ENCODE measurements around the gene CD300C. TPM values are rescaled to one million over a fixed set of nuclear protein-coding genes. Genes with fewer than 3 reads are reported as not detected.
"Not testable (repeated sequence)": the region's sequence is repeated elsewhere in the genome, so short reads cannot be mapped to it uniquely, and the experiment has no call there.

The CD300C gene
- polyA plus RNA-seq, 1 experiment, result 0.05 TPM

- POLR2A ChIA-PET, result no interaction called here
- DNase-seq (ENCODE audit: low read depth), result no peak
- Histone ChIP-seq H3K27me3 (ENCODE audit: control insufficient read depth, insufficient read depth, low read length) (no peaks in the 10 kb centered on the region), H3K4me3 (ENCODE audit: low read depth, low read length) (no peak overlapping the region), H3K36me3 (ENCODE audit: control insufficient read depth, insufficient read depth, low read length) (no peaks in the 10 kb centered on the region)
- TF ChIP-seq, protein P1, sequence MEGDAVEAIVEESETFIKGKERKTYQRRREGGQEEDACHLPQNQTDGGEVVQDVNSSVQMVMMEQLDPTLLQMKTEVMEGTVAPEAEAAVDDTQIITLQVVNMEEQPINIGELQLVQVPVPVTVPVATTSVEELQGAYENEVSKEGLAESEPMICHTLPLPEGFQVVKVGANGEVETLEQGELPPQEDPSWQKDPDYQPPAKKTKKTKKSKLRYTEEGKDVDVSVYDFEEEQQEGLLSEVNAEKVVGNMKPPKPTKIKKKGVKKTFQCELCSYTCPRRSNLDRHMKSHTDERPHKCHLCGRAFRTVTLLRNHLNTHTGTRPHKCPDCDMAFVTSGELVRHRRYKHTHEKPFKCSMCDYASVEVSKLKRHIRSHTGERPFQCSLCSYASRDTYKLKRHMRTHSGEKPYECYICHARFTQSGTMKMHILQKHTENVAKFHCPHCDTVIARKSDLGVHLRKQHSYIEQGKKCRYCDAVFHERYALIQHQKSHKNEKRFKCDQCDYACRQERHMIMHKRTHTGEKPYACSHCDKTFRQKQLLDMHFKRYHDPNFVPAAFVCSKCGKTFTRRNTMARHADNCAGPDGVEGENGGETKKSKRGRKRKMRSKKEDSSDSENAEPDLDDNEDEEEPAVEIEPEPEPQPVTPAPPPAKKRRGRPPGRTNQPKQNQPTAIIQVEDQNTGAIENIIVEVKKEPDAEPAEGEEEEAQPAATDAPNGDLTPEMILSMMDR (IDR thresholded peaks at IDR 0.05; ENCODE audit: insufficient read depth, low read depth, low read length), result no peak
- CTCF ChIA-PET, result no interaction called here
Observed at GRCh38 chr17:74584292-74585060, 38.6 kb upstream of the CD300C start.

DNA sequence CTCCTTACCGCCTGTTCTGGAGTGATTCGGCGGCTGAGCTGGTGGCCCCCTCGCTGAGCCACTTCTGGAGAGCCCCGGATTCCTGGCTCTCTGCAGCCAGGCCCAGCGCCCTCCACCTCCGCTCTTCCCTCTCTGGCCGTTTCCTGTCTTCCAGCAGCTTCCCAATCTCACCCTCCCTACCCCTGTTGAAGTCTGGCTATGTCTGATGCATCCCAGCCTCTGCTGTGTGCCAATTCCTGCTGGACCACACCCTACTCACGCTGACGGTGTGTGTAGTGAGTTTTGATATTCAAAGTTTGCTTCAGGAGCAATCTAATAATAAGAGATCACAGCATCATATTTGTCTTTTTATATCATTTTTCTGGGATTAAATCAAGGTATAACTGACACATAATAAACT lies 36.7 kb upstream of the CD300C start:
- no peak for DNase-seq (ENCODE audit: low read depth)
- H3K27me3 ChIP-seq (ENCODE audit: control insufficient read depth, insufficient read depth, low read length), result no peaks in the 10 kb centered on the region
- ChIA-PET POLR2A (no interaction called here), CTCF (no interaction called here)
- TF ChIP-seq, protein P1 (IDR thresholded peaks at IDR 0.05; ENCODE audit: insufficient read depth, low read depth, low read length), result no peak
- H3K36me3 ChIP-seq (ENCODE audit: control insufficient read depth, insufficient read depth, low read length), result no peaks in the 10 kb centered on the region
- H3K4me3 ChIP-seq (ENCODE audit: low read depth, low read length), result no peak overlapping the region

DNA sequence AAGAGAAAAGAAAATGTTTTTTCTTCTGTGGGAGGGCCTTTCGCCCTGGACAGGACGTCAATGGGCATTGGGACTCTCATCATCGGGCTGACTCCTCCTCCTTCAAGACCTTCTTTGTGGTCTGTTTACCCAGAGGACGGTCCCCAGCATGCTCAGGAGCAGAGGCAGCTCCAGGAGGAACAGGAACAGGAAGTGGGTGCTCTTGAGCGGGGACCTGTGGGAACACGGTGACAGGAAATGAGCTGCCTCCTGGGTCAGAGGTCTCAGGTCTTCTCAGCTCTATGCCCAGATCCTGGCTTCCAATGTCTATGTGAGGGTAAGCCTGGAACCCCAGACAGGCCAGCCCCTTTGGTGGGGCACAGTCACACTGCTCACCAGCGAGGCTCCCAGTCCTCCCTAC lies 34.0 kb upstream of the CD300C start:
- TF ChIP-seq, protein P1 (IDR thresholded peaks at IDR 0.05; ENCODE audit: insufficient read depth, low read depth, low read length), result no peak
- no peak overlapping the region for H3K4me3 ChIP-seq (ENCODE audit: low read depth, low read length)
- DNase-seq (ENCODE audit: low read depth), result no peak
- no peaks in the 10 kb centered on the region for H3K36me3 ChIP-seq (ENCODE audit: control insufficient read depth, insufficient read depth, low read length)
- CTCF ChIA-PET, result no interaction called here
- POLR2A ChIA-PET, result no interaction called here
- H3K27me3 ChIP-seq (ENCODE audit: control insufficient read depth, insufficient read depth, low read length), result no peaks in the 10 kb centered on the region

- no peaks in the 10 kb centered on the region for H3K27me3 ChIP-seq (ENCODE audit: control insufficient read depth, insufficient read depth, low read length)
- ChIA-PET POLR2A (no interaction called here), CTCF (no interaction called here)
- TF ChIP-seq, protein P1 (IDR thresholded peaks at IDR 0.05; ENCODE audit: insufficient read depth, low read depth, low read length), result no peak
- no peak for DNase-seq (ENCODE audit: low read depth)
- H3K4me3 ChIP-seq (ENCODE audit: low read depth, low read length), result no peak overlapping the region
- H3K36me3 ChIP-seq (ENCODE audit: control insufficient read depth, insufficient read depth, low read length), result no peaks in the 10 kb centered on the region
Observed at GRCh38 chr17:74578979-74579378, 33.1 kb upstream of the CD300C start.

GRCh38 chr17:74574489-74575142 lies 28.7 kb upstream of the CD300C start:
- H3K27me3 ChIP-seq (ENCODE audit: control insufficient read depth, insufficient read depth, low read length), result no peaks in the 10 kb centered on the region

GRCh38 chr17:74573635-74574034 lies 27.7 kb upstream of the CD300C start:
- H3K4me3 ChIP-seq (ENCODE audit: low read depth, low read length); POLR2A ChIA-PET; H3K36me3 ChIP-seq (ENCODE audit: control insufficient read depth, insufficient read depth, low read length); H3K27me3 ChIP-seq (ENCODE audit: control insufficient read depth, insufficient read depth, low read length); DNase-seq (ENCODE audit: low read depth): not testable (repeated sequence)
- CTCF ChIA-PET, result interaction anchor here (0.6 kb wide), 1 partner anchor 81 kb away, joined by 3 read pairs; no protein-coding TSS in a partner anchor

More at GRCh38 chr17:74574489-74575142, 28.7 kb upstream of the CD300C start:
- CTCF ChIA-PET, result no interaction called here
- TF ChIP-seq, protein P1 (IDR thresholded peaks at IDR 0.05; ENCODE audit: insufficient read depth, low read depth, low read length), result no peak
- Histone ChIP-seq H3K4me3 (ENCODE audit: low read depth, low read length) (no peak overlapping the region), H3K36me3 (ENCODE audit: control insufficient read depth, insufficient read depth, low read length) (no peaks in the 10 kb centered on the region)
- POLR2A ChIA-PET, result no interaction called here
- no peak for DNase-seq (ENCODE audit: low read depth)
